ENCODE data around the gene HIGD1B. TPM values are rescaled to one million over a fixed set of nuclear protein-coding genes. Genes with fewer than 3 reads are reported as not detected.

Gene HIGD1B
- total and polyA plus RNA-seq, 9 of the 15 experiments (the other 6 are each of a cell fraction or from before 2014, with no cell fraction given) = not detected

GRCh38 chr17:44899074-44899782 is 51.5 kb downstream of the HIGD1B start, which contains the start of gene EFTUD2 (continued):
- TF ChIP-seq PHTF2 (CRISPR knock-in tag; IDR thresholded peaks at IDR 0.05) (no peak), ZNF184 (CRISPR knock-in tag; IDR thresholded peaks at IDR 0.05) (no peak), ZNF707 (CRISPR knock-in tag; conservative IDR thresholded peaks at IDR 0.05) (no peak), AFF1 (IDR thresholded peaks at IDR 0.05; ENCODE audit: low read depth in 1 of 2, partially characterized antibody in 2 of 2) (peak in 1 of 2 experiments; percentile 59), TFAM (CRISPR knock-in tag; conservative IDR thresholded peaks at IDR 0.05) (no peak), TBP (optimal IDR thresholded peaks at IDR 0.05; ENCODE audit: low read depth, low read length) (peak; percentile 77), MLX (CRISPR knock-in tag; conservative IDR thresholded peaks at IDR 0.05) (no peak), HIVEP1 (CRISPR knock-in tag; IDR thresholded peaks at IDR 0.05) (no peak), CTBP1 (IDR thresholded peaks at IDR 0.05; ENCODE audit: borderline replicate concordance) (peak; percentile 67; the same call in 1 of the 2 replicates), EGR1 (conservative IDR thresholded peaks at IDR 0.05) (peak; percentile 53; the same call in 1 of the 2 replicates), ZFX (CRISPR knock-in tag; IDR thresholded peaks at IDR 0.05) (peak; percentile 94), ZNF77 (CRISPR knock-in tag; IDR thresholded peaks at IDR 0.05) (no peak), ZNF140 (CRISPR knock-in tag; IDR thresholded peaks at IDR 0.05) (no peak), SMARCE1 (IDR thresholded peaks at IDR 0.05) (no peak), MTA2 (IDR thresholded peaks at IDR 0.05; ENCODE audit: low read depth) (no peak), JUNB (CRISPR knock-in tag; conservative IDR thresholded peaks at IDR 0.05) (no peak), SIX5 (IDR thresholded peaks at IDR 0.05; ENCODE audit: borderline replicate concordance in 1 of 2, insufficient read depth in 1 of 2, low read depth in 1 of 2, low read length in 2 of 2) (peak; percentile 46; a peak in 2 of 4 replicates), ZNF778 (CRISPR knock-in tag; IDR thresholded peaks at IDR 0.05) (no peak), NUFIP1 (IDR thresholded peaks at IDR 0.05; ENCODE audit: partially characterized antibody) (peak; percentile 79), BHLHE40 (IDR thresholded peaks at IDR 0.05; ENCODE audit: low read length) (peak; percentile 59), MAX (CRISPR knock-in tag; IDR thresholded peaks at IDR 0.05) (peak; percentile 95), FIP1L1 (IDR thresholded peaks at IDR 0.05; ENCODE audit: low read depth, low read length, poor library complexity, severe bottlenecking) (peak; percentile 95), SNAPC5 (CRISPR knock-in tag; IDR thresholded peaks at IDR 0.05) (no peak), GABPA (tag; conservative IDR thresholded peaks at IDR 0.05; ENCODE audit: low read depth) (peak; percentile 85), SMC3 (conservative IDR thresholded peaks at IDR 0.05; ENCODE audit: insufficient read depth, low read depth, low read length) (no peak; the same call in 1 of the 2 replicates), C11orf30 (IDR thresholded peaks at IDR 0.05; ENCODE audit: low read depth) (peak; percentile 98)

All from K562 (cell line).